ENCODE results near the gene ADAP1.

- TF ChIP-seq CTCF (conservative IDR thresholded peaks at IDR 0.05; ENCODE audit: low read length) (no peak), EZH2phosphoT487 (IDR thresholded peaks at IDR 0.05; ENCODE audit: borderline replicate concordance) (no peak)
Observed at GRCh38 chr7:867001-867405, 87.5 kb downstream of the ADAP1 start.

All from Loucy (cell line).